ENCODE measurements around the gene MYO5A.
"Not testable (repeated sequence)": the region's sequence is repeated elsewhere in the genome, so short reads cannot be mapped to it uniquely, and the experiment has no call there.

MYO5A gene

DNA sequence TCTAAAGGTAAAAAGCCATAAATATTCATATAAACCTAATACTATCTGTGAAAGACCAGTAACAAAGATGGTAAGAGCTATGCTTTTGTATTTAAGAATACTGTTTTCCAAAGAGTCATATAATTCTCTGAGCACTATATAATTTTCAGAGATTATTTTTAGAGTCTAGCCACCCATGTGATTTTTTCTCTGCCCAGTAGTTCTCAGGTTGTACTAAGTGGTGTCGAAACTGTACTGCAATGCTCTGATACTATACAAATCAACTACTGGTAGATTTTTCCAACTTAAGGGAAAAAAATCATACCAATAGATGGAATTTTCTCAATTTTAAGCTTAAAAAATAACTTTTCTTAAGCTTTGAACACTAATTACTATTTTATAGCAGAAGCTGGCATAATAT, 104.8 kb downstream of the MYO5A start:
- TF ChIP-seq, protein P1, sequence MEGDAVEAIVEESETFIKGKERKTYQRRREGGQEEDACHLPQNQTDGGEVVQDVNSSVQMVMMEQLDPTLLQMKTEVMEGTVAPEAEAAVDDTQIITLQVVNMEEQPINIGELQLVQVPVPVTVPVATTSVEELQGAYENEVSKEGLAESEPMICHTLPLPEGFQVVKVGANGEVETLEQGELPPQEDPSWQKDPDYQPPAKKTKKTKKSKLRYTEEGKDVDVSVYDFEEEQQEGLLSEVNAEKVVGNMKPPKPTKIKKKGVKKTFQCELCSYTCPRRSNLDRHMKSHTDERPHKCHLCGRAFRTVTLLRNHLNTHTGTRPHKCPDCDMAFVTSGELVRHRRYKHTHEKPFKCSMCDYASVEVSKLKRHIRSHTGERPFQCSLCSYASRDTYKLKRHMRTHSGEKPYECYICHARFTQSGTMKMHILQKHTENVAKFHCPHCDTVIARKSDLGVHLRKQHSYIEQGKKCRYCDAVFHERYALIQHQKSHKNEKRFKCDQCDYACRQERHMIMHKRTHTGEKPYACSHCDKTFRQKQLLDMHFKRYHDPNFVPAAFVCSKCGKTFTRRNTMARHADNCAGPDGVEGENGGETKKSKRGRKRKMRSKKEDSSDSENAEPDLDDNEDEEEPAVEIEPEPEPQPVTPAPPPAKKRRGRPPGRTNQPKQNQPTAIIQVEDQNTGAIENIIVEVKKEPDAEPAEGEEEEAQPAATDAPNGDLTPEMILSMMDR (conservative IDR thresholded peaks at IDR 0.05), result no peak
- H3K27ac ChIP-seq, result no peak overlapping the region

GRCh38 chr15:52422001-52422400, 106.7 kb downstream of the MYO5A start:
- no peak for TF ChIP-seq ZFX (IDR thresholded peaks at IDR 0.05)
- TF ChIP-seq, protein P1 (conservative IDR thresholded peaks at IDR 0.05), result no peak

GRCh38 chr15:52421029-52421428, 107.7 kb downstream of the MYO5A start:
- no peak overlapping the region for H3K27ac ChIP-seq
- no peak for TF ChIP-seq ZFX (IDR thresholded peaks at IDR 0.05)
- TF ChIP-seq, protein P1 (conservative IDR thresholded peaks at IDR 0.05), result no peak

More at GRCh38 chr15:52422001-52422400, 106.7 kb downstream of the MYO5A start:
- H3K27ac ChIP-seq, result no peak overlapping the region

DNA sequence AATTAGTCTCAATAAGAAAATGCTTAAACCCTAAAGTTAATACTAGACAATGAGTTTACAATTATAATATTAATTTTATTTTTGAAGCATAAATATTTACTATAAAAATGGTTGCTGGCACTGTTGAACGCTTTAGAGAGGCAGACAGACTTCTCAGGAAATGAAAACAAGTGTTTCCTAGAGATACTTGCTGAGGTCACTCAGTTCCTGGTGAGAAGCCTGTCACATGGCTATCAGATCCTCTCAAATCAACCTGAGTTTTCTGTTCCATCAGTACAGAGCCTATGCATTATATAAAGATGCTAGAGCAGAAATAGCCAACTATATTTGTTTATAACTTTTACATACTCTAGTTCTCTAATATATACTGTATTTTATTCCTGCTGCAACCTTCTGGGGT, 109.2 kb downstream of the MYO5A start:
- TF ChIP-seq, protein P1 (conservative IDR thresholded peaks at IDR 0.05), result no peak
- no peak for TF ChIP-seq ZFX (IDR thresholded peaks at IDR 0.05)
- no peak overlapping the region for H3K27ac ChIP-seq

- H3K27ac ChIP-seq, result no peak overlapping the region
- no peak for TF ChIP-seq ZFX (IDR thresholded peaks at IDR 0.05)
- TF ChIP-seq, protein P1 (conservative IDR thresholded peaks at IDR 0.05), result no peak
Measured at GRCh38 chr15:52417957-52418356, 110.7 kb downstream of the MYO5A start.

DNA sequence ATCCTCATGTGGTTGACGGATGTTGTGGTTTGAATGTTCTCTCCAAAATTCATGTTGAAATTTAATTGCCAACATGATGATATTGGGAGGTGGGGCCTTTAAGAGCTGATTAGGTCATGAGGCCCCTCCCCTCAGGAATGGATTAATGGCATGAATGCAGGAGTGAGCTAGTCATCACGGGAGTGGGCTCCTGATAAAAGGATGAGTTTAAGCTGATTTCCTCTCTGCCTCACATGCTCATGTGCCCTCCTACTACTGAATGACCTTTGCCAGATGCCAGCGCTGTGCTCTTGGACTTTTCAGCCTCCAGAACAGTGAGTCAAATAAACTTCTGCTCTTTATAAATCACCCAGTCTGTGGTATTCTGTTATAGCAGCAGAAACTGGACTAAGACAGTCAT, 111.2 kb downstream of the MYO5A start:
- H3K27ac ChIP-seq, result no peak overlapping the region
- TF ChIP-seq, protein P1 (conservative IDR thresholded peaks at IDR 0.05), result no peak

- not testable (repeated sequence) for H3K27ac ChIP-seq
Measured at GRCh38 chr15:52416566-52416965, 112.1 kb downstream of the MYO5A start.

DNA sequence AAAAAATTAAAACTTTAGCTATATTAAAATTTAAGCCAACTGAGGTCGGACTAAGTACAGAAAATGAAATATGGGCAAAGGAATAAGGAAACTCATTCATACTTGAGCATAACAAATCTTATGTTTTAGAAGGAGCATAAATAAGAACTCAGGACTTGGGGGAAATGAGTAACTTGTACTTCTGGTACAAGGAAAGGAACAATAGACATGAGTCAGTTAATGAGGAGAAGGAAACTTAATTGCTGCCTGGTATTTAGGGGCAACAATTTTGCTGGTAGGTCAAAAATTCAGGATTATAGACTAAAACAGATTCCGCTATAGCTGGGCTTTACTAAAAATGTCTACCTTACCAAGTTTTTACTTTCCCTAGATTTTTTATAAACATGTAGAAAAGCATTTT, 113.1 kb downstream of the MYO5A start:
- H3K27ac ChIP-seq, result no peak overlapping the region
- TF ChIP-seq, protein P1 (conservative IDR thresholded peaks at IDR 0.05), result no peak
- TF ChIP-seq ZFX (IDR thresholded peaks at IDR 0.05), result no peak

Measured in C4-2B (cell line).